WERI-Rb-1 (cell line): ENCODE data around the gene ARHGEF38.

Source experiments
- DNase-seq: peaks from one replicate; pipeline ENCODE4 v3.0.0-alpha.2; 2020
- H3K27ac ChIP-seq: fragments of 250-450 bp; sonication (Bioruptor Pico); 2 replicates; pipeline ENCODE4 v1.5.1; 2020; ENCODE audit warnings: mild to moderate bottlenecking, moderate library complexity
- H3K27me3 ChIP-seq: fragments of 250-450 bp; sonication (Bioruptor Pico); 2 replicates; pipeline ENCODE4 v1.5.1; 2021; ENCODE audit warnings: mild to moderate bottlenecking, low read depth, moderate library complexity; ENCODE audit not compliant: insufficient read depth, severe bottlenecking
- H3K36me3 ChIP-seq: fragments of 250-450 bp; sonication (Bioruptor Pico); 2 replicates; pipeline ENCODE4 v1.5.1; 2020; ENCODE audit warnings: mild to moderate bottlenecking, moderate library complexity
- H3K4me3 ChIP-seq: 2 replicates; pipeline ENCODE4 v1.5.1; 2011; ENCODE audit warnings: low read depth, mild to moderate bottlenecking, control low read depth, low read length
- H3K9me3 ChIP-seq: fragments of 250-450 bp; sonication (Bioruptor Pico); 2 replicates; pipeline ENCODE4 v1.5.1; 2021; ENCODE audit warnings: mild to moderate bottlenecking, moderate library complexity; ENCODE audit not compliant: severe bottlenecking
- CTCF ChIP-seq: IDR thresholded peaks from 2 replicates; pipeline ENCODE4 v1.5.1; 2011; ENCODE audit warnings: low read depth, mild to moderate bottlenecking, control low read depth, inconsistent platforms, low read length

The ARHGEF38 gene

DNA sequence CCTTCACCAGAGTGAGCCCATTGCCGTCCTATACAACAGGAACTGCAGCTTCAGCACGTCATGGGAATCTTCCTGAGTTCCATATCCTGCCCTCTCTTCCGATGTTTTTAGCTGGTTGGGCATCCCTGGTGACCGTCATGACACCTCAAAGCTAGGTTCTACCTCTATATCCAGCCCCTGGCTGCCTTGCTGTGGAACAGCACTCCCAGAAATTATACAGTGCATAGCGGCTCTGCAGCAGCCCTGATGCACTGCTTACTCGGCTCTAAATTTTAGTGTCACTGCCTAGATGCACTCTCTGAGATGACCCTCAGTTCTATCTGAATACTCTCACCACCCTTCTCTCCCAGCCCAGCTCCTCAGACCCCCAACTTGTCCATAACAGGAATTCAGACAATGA lies 44.3 kb downstream of the ARHGEF38 start:
- DNase-seq, result no peak

GRCh38 chr4:105598052-105598451 lies 45.6 kb downstream of the ARHGEF38 start:
- no peak for TF ChIP-seq CTCF
- Histone ChIP-seq H3K36me3 (no peaks in the 10 kb centered on the region), H3K27me3 (no peaks in the 10 kb centered on the region), H3K4me3 (no peak overlapping the region), H3K27ac (no peak overlapping the region), H3K9me3 (no peaks in the 10 kb centered on the region)
- DNase-seq, result no peak

More for the DNA sequence above, 44.3 kb downstream of the ARHGEF38 start:
- Histone ChIP-seq H3K27me3 (no peaks in the 10 kb centered on the region), H3K9me3 (no peaks in the 10 kb centered on the region), H3K36me3 (no peaks in the 10 kb centered on the region), H3K4me3 (no peak overlapping the region), H3K27ac (no peak overlapping the region)
- no peak for TF ChIP-seq CTCF

GRCh38 chr4:105598787-105599186 lies 46.4 kb downstream of the ARHGEF38 start:
- no peaks in the 10 kb centered on the region for H3K27me3 ChIP-seq
- no peaks in the 10 kb centered on the region for H3K36me3 ChIP-seq
- H3K27ac ChIP-seq, result no peak overlapping the region
- no peak for TF ChIP-seq CTCF
- no peak for DNase-seq
- H3K9me3 ChIP-seq, result no peaks in the 10 kb centered on the region
- no peak overlapping the region for H3K4me3 ChIP-seq

DNA sequence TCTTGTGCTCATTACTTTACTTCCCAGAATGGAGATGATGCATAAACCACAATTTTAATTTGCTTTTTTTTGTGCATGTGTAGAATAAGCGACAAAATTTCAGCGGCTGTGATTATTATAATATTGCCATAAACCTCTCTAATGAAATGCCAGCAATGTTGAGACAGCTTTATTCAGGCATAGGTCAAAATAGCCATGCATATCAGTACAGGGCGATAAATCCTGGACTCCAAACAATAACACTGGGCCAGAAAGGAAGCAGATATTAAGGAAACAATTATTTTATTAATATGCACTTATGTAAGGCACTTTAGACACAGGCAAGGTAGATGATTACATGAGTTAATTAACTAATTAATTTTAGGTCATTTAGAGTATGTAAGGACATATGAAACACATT lies 47.1 kb downstream of the ARHGEF38 start:
- H3K36me3 ChIP-seq, result no peaks in the 10 kb centered on the region
- H3K27me3 ChIP-seq, result no peaks in the 10 kb centered on the region
- no peak for TF ChIP-seq CTCF
- H3K27ac ChIP-seq, result no peak overlapping the region
- H3K4me3 ChIP-seq, result no peak overlapping the region
- no peak for DNase-seq
- H3K9me3 ChIP-seq, result no peaks in the 10 kb centered on the region

GRCh38 chr4:105599932-105600655 lies 47.7 kb downstream of the ARHGEF38 start:
- no peak for TF ChIP-seq CTCF
- Histone ChIP-seq H3K27me3 (no peaks in the 10 kb centered on the region), H3K9me3 (no peaks in the 10 kb centered on the region), H3K27ac (no peak overlapping the region), H3K36me3 (no peaks in the 10 kb centered on the region), H3K4me3 (no peak overlapping the region)
- no peak for DNase-seq

DNA sequence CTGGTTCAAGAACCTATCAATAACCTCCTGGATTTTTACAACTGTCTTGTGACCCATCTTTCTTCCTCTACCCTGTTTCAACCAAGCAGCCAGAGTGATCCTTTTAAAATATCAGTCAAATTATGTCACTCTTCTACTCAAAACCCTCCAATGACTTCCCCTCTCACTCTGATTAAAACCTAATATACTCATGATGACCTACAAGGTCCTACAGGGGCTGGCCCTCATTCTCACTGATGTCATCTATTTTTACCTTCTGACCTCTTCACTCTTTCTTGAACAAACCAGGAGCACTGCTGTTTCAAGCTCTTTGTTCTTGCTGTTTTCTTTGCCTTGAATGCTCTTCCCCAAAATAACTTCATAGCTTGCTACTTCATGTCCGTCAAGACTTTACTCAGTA lies 48.5 kb downstream of the ARHGEF38 start:
- H3K27ac ChIP-seq, result no peak overlapping the region
- H3K27me3 ChIP-seq, result no peaks in the 10 kb centered on the region
- no peaks in the 10 kb centered on the region for H3K9me3 ChIP-seq
- no peaks in the 10 kb centered on the region for H3K36me3 ChIP-seq
- no peak for TF ChIP-seq CTCF
- no peak overlapping the region for H3K4me3 ChIP-seq
- no peak for DNase-seq
